MM.1S (cell line): ENCODE results near the gene ARL17B.
"Not testable (repeated sequence)": the region's sequence is repeated elsewhere in the genome, so short reads cannot be mapped to it uniquely, and the experiment has no call there.

ENCODE experiments used
- CTCF ChIP-seq: fragments of 300-600 bp; sonication (generic); IDR thresholded peaks from 2 replicates; pipeline ENCODE4 v1.5.1; 2016; ENCODE audit warnings: antibody characterized with exemption, low read length, mixed read lengths
- EZH2 ChIP-seq: fragments of 300-600 bp; sonication (generic); optimal IDR thresholded peaks from 2 replicates; pipeline ENCODE3; 2017; ENCODE audit warnings: low read depth, mild to moderate bottlenecking, antibody characterized with exemption, low read length, mixed read lengths

GRCh38 chr17:46224864-46225263 lies 136.7 kb downstream of the ARL17B start:
- not testable (repeated sequence) for TF ChIP-seq EZH2, CTCF
